T-helper 22 cell (primary cell): ENCODE results near the gene MBNL2.

Experiments used
- DNase-seq: peaks from one replicate; pipeline ENCODE4 v3.0.0-alpha.2; 2020; ENCODE audit warnings: low read depth

The MBNL2 gene

GRCh38 chr13:97234236-97234635 lies 12.1 kb downstream of the MBNL2 start:
- DNase-seq: no peak

- no peak for DNase-seq
Observed at GRCh38 chr13:97234742-97235141, 12.6 kb downstream of the MBNL2 start.

GRCh38 chr13:97235549-97236231 lies 13.6 kb downstream of the MBNL2 start:
- DNase-seq: no peak

- no peak for DNase-seq
Observed at GRCh38 chr13:97237388-97237787, 15.3 kb downstream of the MBNL2 start.

- DNase-seq: no peak
Observed at GRCh38 chr13:97238432-97238831, 16.3 kb downstream of the MBNL2 start.

DNA sequence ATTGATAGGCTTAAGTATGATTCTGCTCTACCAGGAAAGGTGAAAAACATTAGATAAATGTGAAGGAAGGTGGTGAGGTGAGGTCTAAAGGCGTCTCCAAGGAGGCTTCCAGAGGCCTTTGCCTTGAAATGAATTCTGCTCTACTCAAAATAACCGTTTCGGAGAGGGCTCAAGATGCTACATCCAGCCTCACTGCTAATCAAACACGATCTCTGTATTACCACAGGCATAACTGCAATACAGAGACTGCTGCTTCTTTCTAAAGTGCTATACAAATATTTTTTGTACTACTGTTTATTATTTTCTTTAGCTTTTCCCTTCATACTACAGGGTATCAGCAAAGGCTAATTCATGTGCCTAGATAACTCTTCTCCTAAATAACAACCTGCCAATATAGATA lies 16.8 kb downstream of the MBNL2 start:
- no peak for DNase-seq

DNA sequence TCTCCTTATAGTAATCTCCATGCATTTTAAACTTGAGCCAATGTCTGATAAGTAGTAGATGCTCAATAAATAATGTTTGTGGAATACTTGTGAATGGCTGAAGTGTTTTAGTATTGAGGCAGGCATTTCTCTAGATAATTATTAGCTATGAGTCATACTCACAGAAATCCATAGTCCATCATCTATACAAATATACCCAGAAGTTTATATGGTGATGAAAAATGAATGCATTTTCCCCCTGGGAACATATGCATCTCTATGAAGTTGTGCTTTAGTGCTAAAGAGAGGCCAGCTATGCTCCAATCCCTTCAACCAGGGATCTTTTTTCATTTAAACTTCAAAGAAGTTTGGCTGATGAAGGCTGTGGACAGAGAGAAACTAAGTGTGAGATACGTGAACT lies 17.2 kb downstream of the MBNL2 start:
- DNase-seq: no peak

DNA sequence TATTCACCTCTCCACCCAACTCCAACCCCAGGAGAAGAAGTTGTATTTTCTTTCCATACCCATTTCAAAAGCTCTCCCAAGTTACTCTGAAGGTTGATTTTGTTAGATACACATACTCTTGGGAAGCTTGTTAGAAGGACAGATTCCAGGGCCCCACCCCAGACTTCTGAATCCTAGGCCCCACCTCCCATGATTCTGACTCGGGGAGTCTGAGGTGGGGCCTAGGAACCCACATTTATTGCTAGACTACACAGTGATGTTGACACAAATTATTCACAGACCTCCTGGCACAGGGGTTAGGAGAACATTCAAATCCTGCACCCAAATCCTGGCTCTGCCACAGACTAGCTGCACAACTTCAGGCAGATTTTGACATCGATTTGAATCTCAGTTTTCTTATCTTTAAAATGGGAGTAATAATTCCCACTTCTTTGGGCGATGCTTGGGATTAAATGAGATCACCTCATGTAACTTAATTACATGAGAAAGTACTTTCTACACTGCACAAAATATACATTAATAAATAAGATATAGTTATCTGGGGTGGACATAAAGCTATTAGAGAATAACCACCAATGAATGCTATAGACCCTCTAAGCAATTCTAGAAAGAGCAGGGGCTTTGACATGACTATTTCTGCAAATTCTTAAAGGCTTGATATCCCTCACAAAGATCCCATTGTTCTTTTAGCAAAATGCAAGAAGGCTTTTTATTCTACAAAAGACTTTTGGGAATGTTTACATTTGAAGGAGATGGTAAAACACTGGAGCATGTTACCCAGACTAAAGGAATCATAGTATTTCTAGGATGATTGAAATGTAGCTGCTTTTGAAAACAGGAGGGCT lies 18.0 kb downstream of the MBNL2 start:
- DNase-seq: no peak

DNA sequence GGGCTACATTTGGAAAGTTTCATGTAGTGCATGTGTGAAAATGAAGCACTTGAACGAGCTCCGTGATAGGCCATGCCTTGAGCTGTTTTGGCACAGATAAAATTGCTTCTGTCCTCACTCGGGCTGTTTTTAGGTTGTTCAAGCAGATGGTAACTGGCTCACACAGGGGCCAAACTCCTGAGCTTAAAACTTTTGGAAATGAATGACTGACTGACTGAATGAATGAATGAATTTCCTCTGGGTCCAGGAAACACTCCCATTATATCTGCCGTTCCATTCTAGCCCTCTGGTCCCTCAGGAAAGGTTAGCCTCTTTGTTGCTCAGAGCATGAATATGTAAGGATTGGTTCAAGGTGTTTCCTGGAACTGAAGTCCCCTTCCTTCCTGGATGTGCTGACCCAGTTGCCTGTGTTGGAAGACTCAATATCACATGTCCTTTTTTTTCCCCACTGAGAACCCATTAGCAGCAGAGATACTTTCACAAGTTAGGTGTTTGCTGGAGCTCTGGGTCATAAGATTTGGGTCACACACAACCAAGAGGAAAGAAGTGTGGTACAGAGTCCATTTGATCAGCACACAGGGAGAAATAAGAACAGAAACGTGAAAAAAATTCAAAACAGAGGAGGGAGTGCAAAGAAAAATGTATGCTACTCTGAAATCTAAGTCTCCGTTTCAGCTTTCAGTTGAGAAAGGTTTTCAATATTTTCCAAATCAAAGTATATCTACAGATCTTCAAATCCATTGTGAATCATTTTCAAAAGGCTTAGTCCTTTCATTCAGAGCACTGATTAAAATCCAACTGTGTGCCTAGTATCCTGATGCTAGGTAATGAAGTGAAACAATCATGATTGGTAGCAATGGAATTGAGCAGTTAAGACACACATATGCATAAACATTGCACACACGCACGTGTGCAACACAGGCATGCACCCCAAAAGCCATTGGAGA lies 18.9 kb downstream of the MBNL2 start:
- DNase-seq: no peak

DNA sequence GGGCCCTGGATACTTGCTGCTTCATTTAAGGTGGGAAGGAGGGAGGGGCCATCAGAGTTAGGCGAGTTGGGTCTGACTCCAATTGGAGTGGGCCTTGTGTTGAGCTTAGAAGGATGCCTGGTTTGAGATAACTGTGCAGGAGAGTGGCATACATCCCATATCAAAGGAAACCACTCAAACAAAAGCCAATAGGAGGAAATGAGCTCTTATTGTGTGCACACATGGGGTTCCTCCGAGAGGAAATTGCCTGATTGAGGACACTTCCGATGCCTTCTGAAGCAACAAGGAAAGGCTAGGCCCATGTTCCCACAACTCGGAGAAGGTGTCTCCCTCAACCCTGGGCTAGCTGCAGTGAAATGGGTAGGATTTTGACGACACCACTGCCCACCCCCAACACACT lies 19.6 kb downstream of the MBNL2 start:
- no peak for DNase-seq

GRCh38 chr13:97242755-97243497 lies 20.8 kb downstream of the MBNL2 start:
- no peak for DNase-seq

DNA sequence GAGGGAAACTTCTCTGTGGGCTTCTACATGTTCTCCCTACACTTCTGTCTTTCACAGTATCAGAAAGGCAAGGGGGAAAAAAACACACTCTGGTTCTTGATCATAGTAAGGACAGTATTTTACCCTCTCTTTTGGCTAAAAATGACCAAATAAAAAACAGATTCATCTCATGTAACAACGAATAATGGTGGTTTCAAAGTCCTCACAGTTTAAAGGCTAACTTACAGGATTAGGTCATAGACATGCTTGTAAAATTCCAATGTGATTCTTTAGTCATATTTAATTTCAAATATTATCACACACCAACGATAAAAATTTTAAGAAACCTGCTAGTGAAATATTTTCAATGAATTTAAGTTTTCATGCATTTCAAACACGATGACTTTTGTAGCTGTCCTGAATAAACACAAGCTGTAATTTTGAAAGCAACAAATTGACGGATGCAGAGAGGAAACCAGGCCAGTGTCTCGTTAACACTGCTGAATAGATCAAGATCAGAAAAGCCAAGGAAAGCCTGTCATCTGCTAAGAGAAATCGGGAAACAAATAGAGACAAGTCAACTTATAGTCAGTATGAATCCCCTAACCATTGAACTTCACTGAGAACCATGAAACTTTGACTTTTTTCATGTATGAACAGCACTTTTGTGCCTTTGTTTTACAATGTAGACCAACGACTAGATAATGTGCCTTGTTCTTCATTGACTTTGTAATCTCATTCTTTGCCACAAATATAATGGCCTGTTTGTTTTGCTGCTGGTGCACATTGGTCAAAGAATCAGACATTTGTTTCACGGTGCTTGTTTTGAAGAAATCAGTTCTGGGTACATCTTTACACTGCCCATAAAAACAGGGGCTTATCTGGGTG lies 22.0 kb downstream of the MBNL2 start:
- DNase-seq: no peak

GRCh38 chr13:97245011-97245410 lies 22.9 kb downstream of the MBNL2 start:
- DNase-seq: no peak

- no peak for DNase-seq
Observed at GRCh38 chr13:97246596-97247158, 24.5 kb downstream of the MBNL2 start.

GRCh38 chr13:97248243-97248642 lies 26.1 kb downstream of the MBNL2 start:
- no peak for DNase-seq

DNA sequence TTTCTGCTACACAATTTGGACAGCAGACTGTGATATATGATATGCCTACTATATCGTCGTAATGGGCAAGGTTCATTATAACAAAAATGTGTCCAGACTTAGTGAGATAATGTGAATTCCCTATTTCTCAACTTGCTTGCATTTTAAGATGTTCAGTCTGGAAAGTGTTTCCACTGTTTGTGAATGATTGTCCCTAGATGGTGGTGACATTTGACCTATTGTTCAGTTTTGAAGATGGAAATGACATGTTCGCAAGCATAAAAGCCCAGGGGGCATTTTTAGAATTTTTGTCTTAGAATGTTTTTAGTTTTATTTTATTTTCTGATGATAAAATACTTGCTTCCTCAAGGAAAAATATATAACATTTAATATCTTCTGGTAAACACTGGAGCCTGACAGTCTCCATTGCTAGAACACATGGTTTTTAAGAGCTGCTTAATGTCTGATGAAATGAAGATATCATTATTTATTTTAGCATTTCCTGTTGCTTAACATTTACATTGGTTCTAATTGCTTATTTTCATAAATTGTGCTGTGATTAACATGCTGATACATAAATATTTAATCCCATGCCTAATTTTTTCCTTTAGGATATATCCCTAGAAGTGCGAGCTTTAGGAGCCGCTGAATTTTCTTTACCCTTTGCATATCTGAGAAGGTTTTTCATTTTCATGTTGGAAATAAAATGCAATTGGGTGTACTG lies 27.1 kb downstream of the MBNL2 start:
- no peak for DNase-seq

DNA sequence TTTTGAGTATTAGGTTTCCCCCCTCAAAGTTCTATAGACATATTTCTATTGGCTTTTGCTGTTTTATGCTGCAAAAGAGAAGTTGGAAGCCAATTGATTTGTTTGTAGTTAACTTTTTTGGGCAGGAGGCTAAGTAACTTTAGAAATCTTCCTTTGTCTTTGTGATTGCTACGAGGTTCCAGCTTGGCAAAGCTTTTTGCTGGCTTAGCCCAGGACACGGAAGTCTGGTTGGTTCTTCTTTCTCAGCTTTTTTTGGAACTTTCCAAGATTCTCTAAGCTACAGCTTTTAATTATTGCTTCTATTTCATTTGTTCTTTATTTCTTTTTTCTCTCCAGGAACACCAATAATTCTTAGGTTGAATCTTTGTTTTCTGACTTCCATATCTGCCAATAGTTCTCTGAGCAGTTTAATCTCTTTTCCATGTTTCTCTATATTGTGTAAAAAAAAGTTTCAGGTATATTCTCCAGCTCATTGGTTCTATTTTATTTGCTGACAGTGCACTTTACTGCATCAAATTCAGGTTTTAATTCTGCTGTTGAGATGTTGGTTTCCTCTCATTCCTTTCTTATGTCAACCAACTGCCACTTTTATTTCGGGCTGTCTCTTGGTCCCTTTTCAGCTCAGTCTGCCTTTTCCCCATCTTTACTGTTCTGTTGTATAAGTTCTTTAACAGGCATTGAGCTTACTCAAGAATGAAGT lies 27.8 kb downstream of the MBNL2 start:
- DNase-seq: no peak

- no peak for DNase-seq
Observed at GRCh38 chr13:97250560-97250959, 28.4 kb downstream of the MBNL2 start.

- no peak for DNase-seq
Observed at GRCh38 chr13:97252735-97253134, 30.6 kb downstream of the MBNL2 start.
